Right renal cortex interstitium (tissue), 3 donors: ENCODE data around the gene ELAPOR1. TPM values are rescaled to one million over a fixed set of nuclear protein-coding genes. Genes with fewer than 3 reads are reported as not detected.

Experiments used
- polyA plus RNA-seq, 3 donors: library from polyadenylated mRNA; unstranded; fragments of 120-200 nt; gene quantifications; one replicate each; pipeline ENCODE4 v1.2.1, GENCODE V29; 2013; ENCODE audit not compliant: insufficient read length in 3 of 3

The ELAPOR1 gene
- polyA plus RNA-seq, 3 donors = 1.7 to 2.2 (median 1.8) TPM

Other genes starting within 250 kb of the ELAPOR1 start
- gene GPSM2, start 237.1 kb upstream of the ELAPOR1 start, polyA plus RNA-seq = 10 to 100 TPM; 17.5 to 20.7 (median 17.9) TPM
- gene CLCC1, start 150.6 kb upstream of the ELAPOR1 start, polyA plus RNA-seq = 10 to 100 TPM; 34.5 to 39.3 (median 36.5) TPM
- gene WDR47, start 72.0 kb upstream of the ELAPOR1 start, polyA plus RNA-seq = 10 to 100 TPM; 14.4 to 15.6 (median 14.9) TPM
- 10 to 100 TPM; 44.6 to 58.3 (median 47.9) TPM for gene TAF13, start 38.1 kb upstream of the ELAPOR1 start, polyA plus RNA-seq
- gene TMEM167B, start 23.4 kb upstream of the ELAPOR1 start, polyA plus RNA-seq = 10 to 100 TPM; 41.6 to 42.5 (median 42.1) TPM
- 100 to 1,000 TPM; 144 to 154 (median 150) TPM for gene SARS1, start 99.8 kb downstream of the ELAPOR1 start, polyA plus RNA-seq
- 10 to 100 TPM; 24.0 to 28.6 (median 26.0) TPM for gene CELSR2, start 135.4 kb downstream of the ELAPOR1 start, polyA plus RNA-seq
- 10 to 100 TPM; 20.4 to 27.5 (median 24.0) TPM for gene PSRC1, start 169.0 kb downstream of the ELAPOR1 start, polyA plus RNA-seq
- gene MYBPHL, start 192.9 kb downstream of the ELAPOR1 start, polyA plus RNA-seq = under 1 TPM in 1 of 3 donors, not detected in 2; 0.08 TPM